Measurements from ENCODE around the gene DIPK1B.

Gene DIPK1B

GRCh38 chr9:136714096-136714892 lies 1.9 kb downstream of the DIPK1B start:
- no peak for ATAC-seq
- Mint-ChIP-seq H3K27ac (no peak overlapping the region), H3K4me1 (peaks cover 5% of the 10 kb centered on the region), H3K4me3 (no peak overlapping the region), H3K9me3 (no peaks in the 10 kb centered on the region), H3K36me3 (no peaks in the 10 kb centered on the region)
- no peak for DNase-seq (ENCODE audit: low spot score in 2 of 2)

- Mint-ChIP-seq H3K36me3 (no peaks in the 10 kb centered on the region), H3K4me1 (peaks cover 5% of the 10 kb centered on the region), H3K4me3 (no peak overlapping the region), H3K9me3 (no peaks in the 10 kb centered on the region), H3K27ac (no peak overlapping the region)
- ATAC-seq: no peak
- DNase-seq (ENCODE audit: low spot score in 2 of 2): no peak
Measured at GRCh38 chr9:136714893-136715274, 2.5 kb downstream of the DIPK1B start.

- ATAC-seq (no peak), DNase-seq (ENCODE audit: low spot score in 2 of 2) (no peak)
- peaks cover 16% of the 10 kb centered on the region for H3K36me3 Mint-ChIP-seq
- peaks cover 6% of the 10 kb centered on the region for H3K4me1 Mint-ChIP-seq
- no peaks in the 10 kb centered on the region for H3K9me3 Mint-ChIP-seq
- H3K4me3 Mint-ChIP-seq: no peak overlapping the region
- no peak overlapping the region for H3K27ac Mint-ChIP-seq
Measured at GRCh38 chr9:136717399-136717798, 5.0 kb downstream of the DIPK1B start.

GRCh38 chr9:136718345-136719194 lies 6.2 kb downstream of the DIPK1B start:
- ATAC-seq (no peak), DNase-seq (ENCODE audit: low spot score in 2 of 2) (no peak)
- Mint-ChIP-seq H3K27ac (peak overlapping the region; percentile 34), H3K4me1 (peaks cover 8% of the 10 kb centered on the region), H3K9me3 (no peaks in the 10 kb centered on the region), H3K4me3 (no peak overlapping the region), H3K36me3 (peaks cover 28% of the 10 kb centered on the region)

GRCh38 chr9:136719195-136719880 lies 7.0 kb downstream of the DIPK1B start:
- H3K4me1 Mint-ChIP-seq: peaks cover 15% of the 10 kb centered on the region
- H3K4me3 Mint-ChIP-seq: no peak overlapping the region
- ATAC-seq (peak; percentile 4), DNase-seq (ENCODE audit: low spot score in 2 of 2) (no peak)
- H3K27ac Mint-ChIP-seq: no peak overlapping the region
- no peaks in the 10 kb centered on the region for H3K9me3 Mint-ChIP-seq
- H3K36me3 Mint-ChIP-seq: peaks cover 36% of the 10 kb centered on the region

DNA sequence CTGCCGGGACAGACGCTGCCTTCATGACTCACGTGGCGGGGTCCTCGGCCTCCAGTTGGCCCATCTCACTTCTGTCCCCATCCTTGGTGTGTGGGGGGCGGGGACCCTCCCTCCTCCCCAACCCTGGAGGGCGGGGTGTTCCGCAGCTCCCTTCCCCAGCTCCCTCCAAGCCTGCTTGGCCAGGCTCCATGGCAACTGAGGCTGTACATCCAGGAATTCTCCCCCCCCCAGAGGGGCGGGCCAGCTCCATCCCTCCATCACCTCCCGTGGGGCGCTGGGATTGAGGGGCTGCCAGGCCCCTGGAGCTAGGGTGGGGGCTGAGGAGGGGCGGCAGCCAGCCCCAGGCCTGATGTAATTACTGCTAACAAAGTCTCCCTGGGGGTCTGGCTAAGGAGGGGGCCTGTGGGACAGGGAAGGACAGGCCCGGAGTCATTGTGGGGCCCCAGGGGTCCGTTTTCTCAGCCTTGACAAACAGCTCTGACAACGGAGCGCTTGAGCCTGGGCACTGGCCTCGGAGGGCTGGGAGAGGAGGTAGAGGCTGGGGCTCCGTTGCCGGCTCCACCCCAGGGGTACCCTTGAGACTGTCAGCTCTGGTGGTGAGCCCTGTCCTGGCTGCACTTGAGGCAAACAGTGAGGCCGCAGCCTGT lies 8.0 kb downstream of the DIPK1B start:
- no peak overlapping the region for H3K27ac Mint-ChIP-seq
- H3K4me3 Mint-ChIP-seq: no peak overlapping the region
- H3K36me3 Mint-ChIP-seq: peaks cover 46% of the 10 kb centered on the region
- H3K4me1 Mint-ChIP-seq: peaks cover 18% of the 10 kb centered on the region
- ATAC-seq (no peak), DNase-seq (ENCODE audit: low spot score in 2 of 2) (no peak)
- H3K9me3 Mint-ChIP-seq: no peaks in the 10 kb centered on the region

DNA sequence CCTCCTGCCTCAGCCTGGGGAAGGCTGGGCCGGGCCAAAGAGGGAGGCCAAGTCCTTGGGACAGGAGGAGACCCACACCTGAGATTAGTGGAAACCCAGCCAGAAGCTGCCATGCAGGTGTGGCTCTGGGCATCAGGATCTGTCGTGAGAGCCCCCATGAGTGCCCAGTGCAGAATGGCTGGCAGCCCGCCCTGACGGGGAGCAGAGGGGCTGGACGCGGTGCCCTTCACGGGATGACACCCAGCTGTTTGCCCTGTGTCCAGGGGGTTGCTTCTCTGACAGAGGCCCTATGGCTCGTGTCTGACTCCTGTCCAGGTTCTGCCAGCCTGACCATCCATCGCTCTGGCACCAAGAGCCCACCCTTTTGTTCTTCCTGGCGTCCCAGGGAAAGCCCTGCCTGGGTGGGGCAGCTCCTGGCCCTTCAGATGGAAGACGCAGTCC lies 8.5 kb downstream of the DIPK1B start:
- no peak overlapping the region for H3K4me3 Mint-ChIP-seq
- peaks cover 18% of the 10 kb centered on the region for H3K4me1 Mint-ChIP-seq
- no peaks in the 10 kb centered on the region for H3K9me3 Mint-ChIP-seq
- DNase-seq (ENCODE audit: low spot score in 2 of 2) (no peak), ATAC-seq (no peak)
- peaks cover 51% of the 10 kb centered on the region for H3K36me3 Mint-ChIP-seq
- peak overlapping the region; percentile 79 for H3K27ac Mint-ChIP-seq

- Mint-ChIP-seq H3K36me3 (peaks cover 57% of the 10 kb centered on the region), H3K4me3 (no peak overlapping the region), H3K4me1 (peaks cover 22% of the 10 kb centered on the region), H3K27ac (peak overlapping the region; percentile 79), H3K9me3 (no peaks in the 10 kb centered on the region)
- DNase-seq (ENCODE audit: low spot score in 2 of 2) (no peak), ATAC-seq (no peak)
Measured at GRCh38 chr9:136721339-136722092, 9.1 kb downstream of the DIPK1B start.

GRCh38 chr9:136722093-136722968 lies 10.0 kb downstream of the DIPK1B start:
- Mint-ChIP-seq H3K36me3 (peaks cover 66% of the 10 kb centered on the region), H3K4me3 (no peak overlapping the region), H3K9me3 (no peaks in the 10 kb centered on the region), H3K4me1 (peaks cover 28% of the 10 kb centered on the region), H3K27ac (peak overlapping the region; percentile 43)
- DNase-seq (ENCODE audit: low spot score in 2 of 2) (no peak), ATAC-seq (no peak)

DNA sequence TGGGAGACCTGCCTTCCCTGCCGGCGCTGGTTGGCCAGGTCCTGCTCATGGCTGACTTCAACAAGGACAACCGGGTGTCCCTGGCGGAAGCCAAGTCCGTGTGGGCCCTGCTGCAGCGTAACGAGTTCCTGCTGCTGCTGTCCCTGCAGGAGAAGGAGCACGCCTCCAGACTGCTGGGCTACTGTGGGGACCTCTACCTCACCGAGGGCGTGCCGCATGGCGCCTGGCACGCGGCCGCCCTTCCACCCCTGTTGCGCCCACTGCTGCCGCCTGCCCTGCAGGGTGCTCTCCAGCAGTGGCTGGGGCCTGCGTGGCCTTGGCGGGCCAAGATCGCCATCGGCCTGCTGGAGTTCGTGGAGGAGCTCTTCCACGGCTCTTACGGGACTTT lies 10.6 kb downstream of the DIPK1B start:
- Mint-ChIP-seq H3K9me3 (no peaks in the 10 kb centered on the region), H3K36me3 (peaks cover 72% of the 10 kb centered on the region), H3K4me3 (no peak overlapping the region), H3K4me1 (peaks cover 28% of the 10 kb centered on the region), H3K27ac (peak overlapping the region; percentile 43)
- no peak for DNase-seq (ENCODE audit: low spot score in 2 of 2)
- ATAC-seq: no peak

DNA sequence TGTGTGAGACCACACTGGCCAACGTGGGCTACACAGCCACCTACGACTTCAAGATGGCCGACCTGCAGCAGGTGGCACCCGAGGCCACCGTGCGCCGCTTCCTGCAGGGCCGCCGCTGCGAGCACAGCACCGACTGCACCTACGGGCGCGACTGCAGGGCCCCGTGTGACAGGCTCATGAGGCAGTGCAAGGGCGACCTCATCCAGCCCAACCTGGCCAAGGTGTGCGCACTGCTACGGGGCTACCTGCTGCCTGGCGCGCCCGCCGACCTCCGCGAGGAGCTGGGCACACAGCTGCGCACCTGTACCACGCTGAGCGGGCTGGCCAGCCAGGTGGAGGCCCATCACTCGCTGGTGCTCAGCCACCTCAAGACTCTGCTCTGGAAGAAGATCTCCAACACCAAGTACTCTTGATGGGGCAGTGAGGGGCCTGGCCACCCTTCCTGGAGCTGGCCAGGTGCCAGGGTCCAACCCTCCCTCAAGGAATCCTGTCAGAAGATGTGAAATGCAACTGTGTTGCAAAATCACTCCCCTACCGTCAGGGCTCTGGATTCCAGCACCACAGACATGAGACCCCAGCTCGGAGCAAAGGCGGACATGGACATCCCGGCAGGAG lies 11.1 kb downstream of the DIPK1B start:
- Mint-ChIP-seq H3K4me1 (peaks cover 28% of the 10 kb centered on the region), H3K4me3 (peak overlapping the region; percentile 14), H3K36me3 (peaks cover 77% of the 10 kb centered on the region), H3K9me3 (no peaks in the 10 kb centered on the region), H3K27ac (no peak overlapping the region)
- no peak for DNase-seq (ENCODE audit: low spot score in 2 of 2)
- ATAC-seq: no peak

- no peaks in the 10 kb centered on the region for H3K9me3 Mint-ChIP-seq
- no peak overlapping the region for H3K27ac Mint-ChIP-seq
- no peak for DNase-seq (ENCODE audit: low spot score in 2 of 2)
- H3K4me1 Mint-ChIP-seq: peaks cover 28% of the 10 kb centered on the region
- peaks cover 80% of the 10 kb centered on the region for H3K36me3 Mint-ChIP-seq
- ATAC-seq: no peak
- H3K4me3 Mint-ChIP-seq: peak overlapping the region; percentile 14
Measured at GRCh38 chr9:136723989-136724388, 11.6 kb downstream of the DIPK1B start.

DNA sequence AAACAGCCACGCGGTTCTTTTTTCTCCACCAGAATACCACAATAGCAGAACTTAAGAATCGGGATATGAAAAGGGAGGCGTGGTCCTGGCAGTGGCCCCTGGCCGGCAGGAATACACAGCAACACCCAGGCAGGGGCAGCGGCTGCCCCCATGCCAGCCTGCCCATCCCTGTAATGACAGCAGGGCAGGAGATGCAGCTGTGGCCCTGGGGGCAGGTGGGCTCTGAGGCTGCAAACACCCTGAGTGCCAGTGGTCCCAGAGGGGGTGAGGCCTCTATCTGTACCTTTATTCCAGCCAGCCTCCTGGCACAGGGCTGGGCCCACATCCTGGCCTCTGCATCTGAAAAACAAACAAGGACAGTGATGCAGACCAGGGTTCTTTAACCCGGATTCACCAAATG lies 12.4 kb downstream of the DIPK1B start:
- Mint-ChIP-seq H3K4me3 (no peak overlapping the region), H3K4me1 (peaks cover 28% of the 10 kb centered on the region), H3K36me3 (peaks cover 80% of the 10 kb centered on the region), H3K27ac (no peak overlapping the region), H3K9me3 (no peaks in the 10 kb centered on the region)
- no peak for ATAC-seq
- DNase-seq (ENCODE audit: low spot score in 2 of 2): no peak

Data from stimulated activated effector memory CD8-positive, alpha-beta T cell treated with anti-CD3 and anti-CD28 coated beads, Interleukin-12 subunit alpha, Interleukin-12 subunit beta, amount 100 ng/mL, for 72 hours (primary cell).